CD4-positive, alpha-beta T cell treated with Interferon alpha-2 for 1 hour (primary cell): ENCODE data around the gene LYSMD3.

Experiments
- DNase-seq, 2 donors: peaks; one replicate each; pipeline ENCODE4 v3.0.0-alpha.2; 2020 to 2022

LYSMD3 gene

DNA sequence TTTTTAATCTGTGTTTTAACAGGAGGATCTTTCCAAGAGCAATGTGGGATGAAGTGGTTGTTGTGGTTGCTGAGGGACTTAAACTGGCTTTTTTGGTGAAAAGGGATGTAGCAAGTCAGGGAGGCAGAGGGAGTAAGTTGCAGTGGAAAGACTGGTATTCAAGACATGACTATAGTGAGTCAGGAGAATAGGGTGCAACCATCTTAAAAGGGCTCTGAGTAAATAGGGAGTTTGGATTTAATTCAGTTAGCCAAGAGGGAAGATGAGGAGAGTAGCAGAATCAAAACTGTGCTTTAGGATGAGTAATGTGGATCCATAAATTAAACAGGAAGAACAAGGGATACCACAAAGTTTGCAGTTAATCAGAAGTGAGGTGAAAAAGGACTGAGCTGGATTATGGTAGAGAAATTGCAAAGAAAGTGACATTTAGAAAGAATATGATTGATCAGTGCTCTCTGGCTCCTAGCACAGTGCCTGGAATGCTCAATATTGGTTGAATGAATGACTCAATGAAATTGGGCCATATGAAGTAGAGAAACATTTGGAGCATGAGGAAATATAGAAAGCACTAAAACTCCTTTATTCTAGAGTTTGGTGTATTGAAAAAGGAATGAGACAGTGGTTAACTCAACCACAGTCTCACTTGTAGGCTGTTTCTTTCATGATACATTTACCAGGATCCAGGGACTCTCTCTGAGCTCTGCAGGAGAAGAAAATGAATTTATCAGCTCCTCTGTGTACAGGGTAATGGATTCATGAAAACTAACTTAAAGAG is 49.6 kb downstream of the LYSMD3 start:
- DNase-seq = no peak

DNA sequence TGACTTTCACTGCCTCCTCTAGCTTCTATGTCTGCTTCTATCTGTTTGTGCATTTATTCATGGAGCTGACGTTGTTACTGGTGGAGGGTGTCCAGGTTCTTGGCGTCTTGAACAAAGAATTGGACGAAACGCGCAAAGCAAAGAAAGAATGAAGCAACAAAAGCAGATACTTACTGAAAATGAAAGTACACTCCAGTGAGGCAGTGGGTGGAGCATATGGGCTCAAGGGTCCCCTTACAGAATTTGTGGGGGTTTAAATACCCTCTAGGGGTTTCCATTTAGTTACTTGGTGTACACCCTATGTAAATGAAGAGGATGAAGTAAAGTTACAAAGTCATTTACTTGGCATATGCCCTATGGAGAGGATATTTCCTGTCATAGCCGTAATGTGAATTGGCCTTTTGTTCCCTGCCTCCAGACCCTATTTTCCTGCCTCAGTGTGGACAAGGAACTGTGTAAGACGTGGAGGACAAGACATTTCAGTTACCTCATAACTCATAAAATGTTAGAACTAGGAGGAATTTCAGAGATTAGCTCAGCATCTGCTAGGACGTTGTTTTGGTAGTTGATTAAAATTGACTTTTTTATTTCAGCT is 51.7 kb downstream of the LYSMD3 start:
- DNase-seq = no peak

DNA sequence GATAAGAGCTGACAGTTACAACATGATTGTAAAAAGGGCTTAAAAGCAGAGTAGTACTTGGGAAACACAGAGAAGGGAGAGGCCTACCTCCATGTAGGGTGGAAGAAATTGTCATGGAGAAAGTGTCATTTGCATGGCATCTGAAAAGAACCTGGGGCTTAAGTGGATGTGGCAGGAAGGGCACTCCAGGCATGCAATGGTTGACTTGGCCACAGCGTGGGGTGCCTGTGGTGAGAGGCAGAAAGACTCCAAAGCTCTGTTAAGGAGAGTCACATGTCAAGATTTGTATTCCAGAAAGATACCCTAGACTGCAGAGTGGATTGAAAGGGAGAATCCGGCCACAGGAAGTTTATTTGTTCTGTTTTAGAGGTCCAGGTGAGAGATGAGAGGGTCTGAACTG is 52.3 kb downstream of the LYSMD3 start:
- DNase-seq = no peak

DNA sequence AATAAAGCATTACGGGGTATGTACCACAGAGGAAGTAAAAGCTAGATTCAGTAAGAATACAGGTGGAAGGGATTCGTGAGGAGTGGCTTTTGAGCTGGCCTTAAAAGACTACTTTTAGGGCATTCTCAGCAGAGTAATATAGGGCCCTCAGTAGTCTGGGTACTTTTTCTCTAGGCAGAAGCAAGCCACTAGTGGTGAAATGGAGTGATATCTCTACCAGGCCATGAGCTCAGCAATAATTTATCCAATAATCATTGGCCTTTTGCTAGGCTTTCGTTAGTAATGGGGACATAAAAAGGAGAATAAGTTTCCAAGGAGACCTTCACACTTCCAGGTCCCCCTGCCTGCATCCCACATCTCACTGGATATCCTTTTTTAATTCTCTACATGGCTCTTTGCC is 53.0 kb downstream of the LYSMD3 start:
- no peak for DNase-seq

DNA sequence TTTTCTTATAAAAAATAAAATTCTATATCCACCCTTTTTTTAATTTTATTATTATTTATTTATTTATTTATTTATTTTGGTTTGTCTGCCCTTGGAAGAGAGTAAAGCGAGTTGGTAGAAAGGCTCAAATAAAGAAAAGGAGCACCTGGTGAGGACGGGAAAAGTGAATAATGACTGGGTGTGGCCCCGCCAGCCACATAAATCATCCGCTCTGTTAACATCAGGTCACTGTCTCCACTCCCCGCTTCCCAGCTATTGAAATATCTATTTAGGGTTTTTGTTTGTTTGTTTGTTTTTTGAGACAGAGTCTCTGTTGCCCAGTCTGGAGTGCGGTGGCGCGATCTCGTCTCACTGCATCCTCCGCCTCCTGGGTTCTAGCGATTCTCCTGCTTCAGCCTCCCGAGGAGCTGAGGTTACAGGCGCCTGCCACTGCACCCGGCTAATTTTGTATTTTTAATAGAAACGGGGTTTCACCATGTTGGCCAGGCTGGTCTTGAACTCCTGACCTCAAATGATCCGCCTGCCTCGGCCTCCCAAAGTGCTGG is 53.9 kb downstream of the LYSMD3 start:
- DNase-seq = no peak

DNA sequence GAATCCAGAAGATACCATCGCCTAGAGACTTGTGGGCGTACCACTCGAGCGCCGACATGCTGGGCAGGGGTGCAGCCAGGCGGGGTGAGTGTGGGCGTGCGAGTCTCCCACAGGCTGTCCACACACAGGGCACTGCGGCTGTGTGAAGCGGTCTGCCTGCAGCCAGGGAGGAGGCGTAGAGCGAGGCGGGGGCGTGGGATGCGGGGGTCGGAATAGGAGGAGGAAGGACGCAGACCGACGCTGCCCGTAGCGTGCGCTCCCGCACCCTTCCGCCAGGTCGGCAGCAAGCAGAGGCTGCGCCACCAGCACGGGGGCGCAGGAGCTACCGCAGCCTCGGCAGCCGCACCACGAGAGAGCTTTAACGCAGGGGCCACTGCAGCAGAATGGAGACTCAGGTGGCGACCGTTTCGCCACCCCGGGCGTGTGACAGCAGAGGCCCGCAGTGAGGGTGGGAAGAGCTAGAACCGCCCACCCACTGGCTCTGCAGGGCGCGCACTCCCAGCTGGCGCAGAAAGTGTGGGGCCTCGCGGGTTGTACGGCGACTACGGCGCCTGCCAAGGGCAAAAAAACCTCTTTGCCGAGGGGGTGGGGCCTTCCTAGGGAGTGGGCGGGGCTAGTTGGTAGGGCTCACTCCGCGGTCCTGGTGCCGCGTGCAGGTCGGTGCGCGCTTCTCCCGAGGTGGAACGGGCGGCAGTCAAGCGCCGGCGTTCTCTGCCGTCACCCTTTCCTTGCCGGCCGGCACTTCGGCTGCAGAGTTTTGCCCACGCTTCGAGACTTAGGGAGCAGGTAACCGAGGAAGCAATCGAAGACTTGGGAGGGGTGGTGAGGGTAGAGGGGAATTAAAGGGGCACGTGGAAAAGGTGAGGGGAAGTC is 54.9 kb downstream of the LYSMD3 start, which contains the start of the genes MBLAC2 and POLR3G:
MBLAC2 (minus strand) TSS at position 537 of the 873 bp plus-strand sequence; CDS start at position 58, 479 bp downstream.
POLR3G (plus strand) TSS at position 630 of the 873 bp plus-strand sequence. CDS start 10,704 bp downstream, outside the sequence.
- DNase-seq = peak; percentile 91 to 95

DNA sequence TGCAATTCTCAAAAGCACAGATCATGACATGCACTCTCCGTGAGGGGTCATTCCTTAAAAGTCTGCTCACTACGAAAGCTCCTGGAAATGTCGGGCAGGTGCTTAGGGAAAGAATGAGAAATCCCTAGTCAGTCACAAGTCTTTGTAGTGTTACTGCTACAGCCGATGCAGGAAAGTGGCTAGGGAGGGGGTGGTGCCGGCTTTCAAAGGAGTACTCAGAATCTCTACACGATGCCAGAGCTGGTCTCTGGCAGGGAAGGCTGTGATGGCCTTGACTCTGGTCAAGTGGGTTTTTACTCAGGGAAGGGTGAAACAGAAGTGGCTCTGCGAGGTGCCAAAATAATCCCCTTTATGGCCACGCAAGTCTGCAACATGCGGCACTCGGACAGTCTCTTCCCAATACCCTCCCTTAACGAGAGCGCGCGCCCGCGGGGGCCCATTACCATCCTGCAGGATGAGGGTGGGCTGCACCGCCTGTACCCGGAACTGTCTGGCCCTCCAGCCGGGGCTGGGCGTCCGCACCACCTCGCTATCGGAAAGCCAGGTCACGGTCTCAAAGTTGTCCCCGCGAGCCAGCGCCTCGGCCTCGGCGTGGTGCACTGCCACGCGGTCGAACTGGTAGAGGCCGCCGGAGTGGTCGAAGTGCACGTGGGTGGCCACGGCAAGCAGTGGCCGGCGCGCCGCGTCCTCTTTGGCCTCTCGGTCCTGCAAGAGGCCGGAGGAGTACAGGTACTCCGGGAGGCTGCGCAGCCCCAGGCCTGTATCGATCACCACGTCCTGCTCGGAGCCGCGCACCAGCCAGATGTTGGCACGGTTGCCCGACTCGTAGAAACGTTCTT is 55.8 kb downstream of the LYSMD3 start:
- peak in 1 of 2 donors; percentile 12 for DNase-seq

DNA sequence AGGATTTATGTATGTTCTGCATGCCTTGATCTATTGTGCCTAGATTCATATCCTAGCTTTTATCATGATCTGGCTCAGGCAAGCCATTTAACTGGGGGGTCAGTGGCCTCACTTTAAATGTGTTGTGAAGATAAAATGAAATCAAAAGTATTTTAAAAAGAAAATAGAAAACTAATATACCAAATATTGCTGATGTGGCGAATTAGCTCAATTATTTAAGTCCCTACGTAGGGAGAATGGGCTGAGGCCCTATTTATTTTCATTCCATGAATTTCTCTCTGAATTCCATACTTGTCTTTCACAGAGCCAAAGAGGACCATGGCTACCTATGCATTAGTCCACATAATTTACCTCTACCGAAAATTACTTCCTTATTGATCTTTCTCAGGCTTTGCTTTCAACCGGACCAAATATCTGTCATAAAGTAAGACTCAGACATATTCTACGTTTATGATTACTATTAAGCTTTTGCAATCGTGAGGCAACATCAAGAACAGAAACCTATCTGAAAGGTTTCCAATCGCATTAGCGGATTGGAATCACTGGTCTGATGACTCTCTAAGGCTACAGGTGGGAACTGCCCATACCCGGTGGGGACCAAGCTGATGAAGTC is 56.5 kb downstream of the LYSMD3 start:
- no peak for DNase-seq
